Neural cell (in vitro differentiated cells): ENCODE data around the gene TFEB. TPM values are rescaled to one million over a fixed set of nuclear protein-coding genes. Genes with fewer than 3 reads are reported as not detected.

Experiments used
- H2AFZ ChIP-seq: fragments of 200-600, 300-800 bp; sonication (generic), shearing (Covaris generic); 2 replicates; pipeline ENCODE4 v1.6.0; 2014; ENCODE audit warnings: low read depth, mild to moderate bottlenecking, antibody characterized with exemption, low read length, moderate library complexity
- H3F3A ChIP-seq: fragments of 200-600 bp; shearing (Covaris generic); 2 replicates; pipeline ENCODE4 v1.6.1; 2016; ENCODE audit warnings: mild to moderate bottlenecking, moderate library complexity, mixed read lengths, antibody characterized with exemption, low read length; ENCODE audit not compliant: insufficient read depth, poor library complexity, severe bottlenecking
- H3K27ac ChIP-seq: fragments of 200-600, 300-800 bp; sonication (generic), shearing (Covaris generic); 2 replicates; pipeline ENCODE4 v1.5.1; 2014; ENCODE audit warnings: mild to moderate bottlenecking, low read length, moderate library complexity
- H3K27me3 ChIP-seq: fragments of 300-800, 200-600 bp; sonication (generic), shearing (Covaris generic); 2 replicates; pipeline ENCODE4 v1.6.0; 2014; ENCODE audit warnings: mild to moderate bottlenecking, low read depth, low read length, moderate library complexity; ENCODE audit not compliant: insufficient read depth
- H3K36me3 ChIP-seq: fragments of 300-800, 200-600 bp; sonication (generic), shearing (Covaris generic); 2 replicates; pipeline ENCODE4 v1.5.1; 2014; ENCODE audit warnings: mild to moderate bottlenecking, antibody characterized with exemption, low read length, moderate library complexity; ENCODE audit not compliant: insufficient read depth
- H3K4me2 ChIP-seq: fragments of 300-800, 200-600 bp; sonication (generic), shearing (Covaris generic); 2 replicates; pipeline ENCODE4 v1.6.0; 2014; ENCODE audit warnings: mild to moderate bottlenecking, low read length
- H3K4me3 ChIP-seq: fragments of 300-800, 200-600 bp; sonication (generic), shearing (Covaris generic); 2 replicates; pipeline ENCODE4 v1.5.1; 2014; ENCODE audit warnings: mild to moderate bottlenecking, low read length, moderate library complexity
- H3K79me2 ChIP-seq: fragments of 200-600 bp; shearing (Covaris generic); replicated peaks from 2 replicates; pipeline ENCODE4 v1.6.0; 2014; ENCODE audit warnings: mild to moderate bottlenecking, low read length, moderate library complexity; ENCODE audit not compliant: insufficient read depth
- H3K9ac ChIP-seq: fragments of 300-800, 200-600 bp; sonication (generic), shearing (Covaris generic); 2 replicates; pipeline ENCODE4 v1.6.1; 2016; ENCODE audit warnings: mild to moderate bottlenecking, low read length, mixed read lengths
- H3K9me2 ChIP-seq: fragments of 200-600 bp; shearing (Covaris generic); 2 replicates; pipeline ENCODE4 v1.6.1; 2016; ENCODE audit warnings: mild to moderate bottlenecking, low read length, mixed read lengths; ENCODE audit not compliant: insufficient read depth
- H3K9me3 ChIP-seq: fragments of 200-600, 300-800 bp; sonication (generic), shearing (Covaris generic); 2 replicates; pipeline ENCODE4 v1.6.1; 2016; ENCODE audit warnings: mild to moderate bottlenecking, mixed run types, low read length, moderate library complexity, mixed read lengths
- H4K20me1 ChIP-seq: fragments of 200-600 bp; shearing (Covaris generic); 2 replicates; pipeline ENCODE4 v1.6.1; 2016; ENCODE audit warnings: mild to moderate bottlenecking, mixed run types; ENCODE audit not compliant: insufficient read depth
- CTCF ChIP-seq: fragments of 450-650 bp; IDR thresholded peaks from 2 replicates; pipeline ENCODE4 v1.5.1; 2014; ENCODE audit warnings: antibody characterized with exemption, mild to moderate bottlenecking, moderate library complexity; ENCODE audit not compliant: poor library complexity, severe bottlenecking
- EP300 ChIP-seq: fragments of 450-650 bp; conservative IDR thresholded peaks from 2 replicates; pipeline ENCODE4 v1.6.1; 2014; ENCODE audit warnings: antibody characterized with exemption, mild to moderate bottlenecking, moderate library complexity; ENCODE audit not compliant: poor library complexity, severe bottlenecking
- EZH2 ChIP-seq: fragments of 200-600, 300-800 bp; shearing (Covaris generic), sonication (generic); IDR thresholded peaks from 2 replicates; pipeline ENCODE4 v1.6.1; 2014; ENCODE audit warnings: antibody characterized with exemption, low read length, borderline replicate concordance, mild to moderate bottlenecking; ENCODE audit not compliant: insufficient read depth, poor library complexity, severe bottlenecking
- MXI1 ChIP-seq: fragments of 450-650 bp; conservative IDR thresholded peaks from 2 replicates; pipeline ENCODE4 v1.6.1; 2014; ENCODE audit warnings: antibody characterized with exemption, mild to moderate bottlenecking; ENCODE audit not compliant: poor library complexity, severe bottlenecking
- POLR2AphosphoS5 ChIP-seq: IDR thresholded peaks from 2 replicates; pipeline ENCODE4 v1.6.1; 2012
- RAD21 ChIP-seq: fragments of 450-650 bp; conservative IDR thresholded peaks from 2 replicates; pipeline ENCODE4 v1.6.1; 2014; ENCODE audit warnings: antibody characterized with exemption, mild to moderate bottlenecking, moderate library complexity
- REST ChIP-seq: IDR thresholded peaks from 2 replicates; pipeline ENCODE4 v1.6.1; 2012; ENCODE audit warnings: borderline replicate concordance
- SMC3 ChIP-seq: fragments of 450-650 bp; conservative IDR thresholded peaks from 2 replicates; pipeline ENCODE4 v1.6.1; 2014; ENCODE audit warnings: antibody characterized with exemption, mild to moderate bottlenecking, moderate library complexity; ENCODE audit not compliant: poor library complexity
- TAF1 ChIP-seq: IDR thresholded peaks from 2 replicates; pipeline ENCODE4 v1.6.1; 2012; ENCODE audit warnings: low read depth
- polyA plus RNA-seq: library from polyadenylated mRNA; depleted of rRNA; stranded (reverse); fragments of >200 nt; gene quantifications from 2 replicates; pipeline ENCODE4 v1.2.3, GENCODE V29; 2014

TFEB gene
- polyA plus RNA-seq, 1 donor from 2014 or later: 0.24 TPM

- Histone ChIP-seq H3F3A (no peaks in the 10 kb centered on the region), H3K79me2 (no peaks in the 10 kb centered on the region), H3K36me3 (no peaks in the 10 kb centered on the region)
These were observed 35.1 kb upstream of the TFEB start for GRCh38 chr6:41770381-41771057.

GRCh38 chr6:41769376-41769775 lies 34.0 kb upstream of the TFEB start:
- no peak overlapping the region for H3K27ac ChIP-seq
- H4K20me1 ChIP-seq: no peaks in the 10 kb centered on the region
- H3K27me3 ChIP-seq: no peaks in the 10 kb centered on the region
- H3K79me2 ChIP-seq: no peaks in the 10 kb centered on the region
- no peak overlapping the region for H3K4me3 ChIP-seq
- H3F3A ChIP-seq: no peaks in the 10 kb centered on the region
- H3K9me2 ChIP-seq: no peaks in the 10 kb centered on the region
- H3K9me3 ChIP-seq: no peaks in the 10 kb centered on the region
- no peaks in the 10 kb centered on the region for H3K36me3 ChIP-seq
- no peak overlapping the region for H2AFZ ChIP-seq
- no peak overlapping the region for H3K4me2 ChIP-seq
- no peak overlapping the region for H3K9ac ChIP-seq
- TF ChIP-seq REST: no peak
- TF ChIP-seq SMC3: no peak
- no peak for TF ChIP-seq RAD21
- no peak for TF ChIP-seq CTCF
- TF ChIP-seq MXI1: no peak

More at GRCh38 chr6:41770381-41771057, 35.1 kb upstream of the TFEB start:
- Histone ChIP-seq H2AFZ (no peak overlapping the region), H3K4me3 (no peak overlapping the region), H3K27ac (no peak overlapping the region), H3K9me2 (no peaks in the 10 kb centered on the region), H4K20me1 (no peaks in the 10 kb centered on the region), H3K4me2 (no peak overlapping the region), H3K9ac (no peak overlapping the region), H3K9me3 (no peaks in the 10 kb centered on the region), H3K27me3 (no peaks in the 10 kb centered on the region)
- TF ChIP-seq SMC3: no peak
- no peak for TF ChIP-seq EP300
- no peak for TF ChIP-seq RAD21
- no peak for TF ChIP-seq EZH2
- no peak for TF ChIP-seq POLR2AphosphoS5
- no peak for TF ChIP-seq MXI1
- TF ChIP-seq REST: no peak
- TF ChIP-seq TAF1: no peak
- TF ChIP-seq CTCF: no peak
